Ovary (tissue), 9 donors: ENCODE data around the gene IRF1. TPM values are rescaled to one million over a fixed set of nuclear protein-coding genes. Genes with fewer than 3 reads are reported as not detected.

Experiments
- DNase-seq, 5 donors: peaks; one replicate each; pipeline ENCODE4 v3.0.0-alpha.2; 2019 to 2020
- H3K27ac ChIP-seq, 2 donors: fragments of 200-600 bp; one replicate each; pipeline versions ENCODE4 v1.5.1 to v1.8.0; 2019 to 2022
- H3K27me3 ChIP-seq: fragments of 200-600 bp; one replicate; pipeline ENCODE4 v1.8.0; 2022
- H3K36me3 ChIP-seq: fragments of 200-600 bp; sonication (generic); one replicate; pipeline ENCODE4 v1.5.1; 2019
- H3K4me1 ChIP-seq: one replicate; pipeline ENCODE4 v1.8.1; 2013; ENCODE audit warnings: mild to moderate bottlenecking, moderate library complexity; ENCODE audit not compliant: insufficient read depth
- H3K4me3 ChIP-seq: fragments of 200-600 bp; sonication (generic); one replicate; pipeline ENCODE4 v1.5.1; 2017
- H3K9me3 ChIP-seq, 2 donors: fragments of 200-600 bp in 1 of 2; sonication (generic) in 1 of 2; one replicate each; pipeline versions ENCODE4 v1.5.1 to v1.8.1; 2013 to 2019; ENCODE audit warnings: mild to moderate bottlenecking in 1 of 2, moderate library complexity in 1 of 2
- EP300 ChIP-seq: sonication (generic); formaldehyde crosslinking; IDR thresholded peaks from one replicate; pipeline ENCODE4 v1.6.1; 2017; ENCODE audit warnings: antibody characterized with exemption
- POLR2A ChIP-seq: fragments of 450-650 bp; IDR thresholded peaks from one replicate; pipeline ENCODE4 v1.6.1; 2017; ENCODE audit warnings: antibody characterized with exemption, mild to moderate bottlenecking, moderate library complexity
- WGBS, 3 donors: extraction: QIAGEN DNeasy Blood & Tissue Kit in 1 of 3; methylation state at CpG; one replicate each; pipeline versions ENCODE4 v1.1.5 to v1.1.7; 2013 to 2017; 5-methylcytosine and 5-hydroxymethylcytosine counted together
- intact Hi-C, 4 donors: fragments of 100-400 bp; cut with DNase I; formaldehyde crosslinking; loops; one replicate each; pipeline versions ENCODE4 v1.11.0 to v1.15.1; 2022 to 2023
- polyA plus RNA-seq, 2 donors: library from polyadenylated mRNA; stranded (reverse); fragments of 200-250 nt in 1 of 2; fragments of 350-450 nt in 1 of 2; fragmentation: Illumina TruSeq in 1 of 2; extraction: RNeasy Lipid Tissue Mini Kit (QIAGEN cat#74804) in 1 of 2; gene quantifications; one replicate each; pipeline ENCODE4 v1.2.3, GENCODE V29; 2013 to 2014
- total RNA-seq, 7 donors: library from RNA; depleted of rRNA in 2 of 7; stranded (reverse); fragments of >200 nt in 2 of 7; fragmentation: NEBNext Ultra II Directional in 3 of 7; extraction: Animal tissue kit (Norgen Biotek cat#: 25700) in 3 of 7; gene quantifications; one replicate each; pipeline versions ENCODE4 v1.1.0 to v1.2.4, GENCODE V29; 2016 to 2023
- TF ChIP-seq, protein P1 (sequence below), 3 donors: fragments of 450-650 bp in 2 of 3; fragments of 200-600 bp in 1 of 3; IDR thresholded peaks; one replicate each; pipeline versions ENCODE4 v1.5.1 to v1.8.0; 2016 to 2022; ENCODE audit warnings: antibody characterized with exemption in 3 of 3, mild to moderate bottlenecking in 1 of 3
- donor health status: DM: no; HTN: no; CAD: no; lungs with moderate emphysema.
- donor health status: DM: no; HTN: no; CAD: no.
- donor health status: Bipolar disorder and iron deficiency.
- donor health status: DM: yes; HTN: yes; CAD: no.
- donor health status: DM: no; HTN: no; CAD: no.
- donor health status: DM: yes; HTN: yes; CAD: no.

Gene IRF1
- total and polyA plus RNA-seq, 9 donors, result 17.3 to 126 (median 26.7) TPM

DNA sequence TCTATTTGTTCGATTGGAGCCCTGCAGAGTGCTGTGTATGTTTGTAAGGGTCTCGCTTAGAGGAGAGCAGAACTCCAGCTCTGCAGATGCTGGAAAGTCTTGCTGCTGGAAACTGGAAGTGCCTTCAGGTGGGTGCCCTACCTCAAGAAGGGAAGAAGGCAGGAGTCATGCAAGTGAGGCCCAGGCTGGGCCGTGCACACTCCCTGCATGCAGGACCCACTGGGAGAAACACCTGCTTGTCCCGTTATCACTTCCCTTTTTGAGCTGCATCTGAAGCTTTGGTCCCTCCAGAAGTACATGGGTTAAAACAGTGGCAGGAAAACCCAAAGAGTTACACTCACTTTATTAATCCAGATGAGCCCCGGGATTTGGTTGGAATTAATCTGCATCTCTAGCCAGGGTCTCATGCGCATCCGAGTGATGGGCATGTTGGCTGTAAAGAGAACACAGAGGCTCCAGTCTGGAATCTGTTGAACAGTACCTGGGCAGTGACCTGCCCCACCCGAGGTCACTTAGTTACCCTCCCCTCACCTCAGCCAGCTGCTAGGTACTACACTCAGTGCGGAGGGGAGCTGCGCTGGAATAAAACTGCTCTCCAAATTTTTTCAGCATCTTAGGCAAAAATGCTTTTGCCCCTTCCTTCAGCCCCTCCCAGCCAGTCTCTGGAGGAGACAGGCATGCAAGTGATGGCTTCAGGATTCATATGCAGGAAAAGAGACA, 1.4 kb downstream of the IRF1 start:
- Histone ChIP-seq H3K9me3 (no peaks in the 10 kb centered on the region), H3K4me1 (peaks cover 13% of the 10 kb centered on the region), H3K27me3 (no peaks in the 10 kb centered on the region), H3K36me3 (no peaks in the 10 kb centered on the region), H3K4me3 (peak overlapping the region; percentile 93), H3K27ac (peak overlapping the region in 1 of 2 donors; percentile 95)
- TF ChIP-seq EP300 (no peak), POLR2A (no peak)
- TF ChIP-seq, protein P1, sequence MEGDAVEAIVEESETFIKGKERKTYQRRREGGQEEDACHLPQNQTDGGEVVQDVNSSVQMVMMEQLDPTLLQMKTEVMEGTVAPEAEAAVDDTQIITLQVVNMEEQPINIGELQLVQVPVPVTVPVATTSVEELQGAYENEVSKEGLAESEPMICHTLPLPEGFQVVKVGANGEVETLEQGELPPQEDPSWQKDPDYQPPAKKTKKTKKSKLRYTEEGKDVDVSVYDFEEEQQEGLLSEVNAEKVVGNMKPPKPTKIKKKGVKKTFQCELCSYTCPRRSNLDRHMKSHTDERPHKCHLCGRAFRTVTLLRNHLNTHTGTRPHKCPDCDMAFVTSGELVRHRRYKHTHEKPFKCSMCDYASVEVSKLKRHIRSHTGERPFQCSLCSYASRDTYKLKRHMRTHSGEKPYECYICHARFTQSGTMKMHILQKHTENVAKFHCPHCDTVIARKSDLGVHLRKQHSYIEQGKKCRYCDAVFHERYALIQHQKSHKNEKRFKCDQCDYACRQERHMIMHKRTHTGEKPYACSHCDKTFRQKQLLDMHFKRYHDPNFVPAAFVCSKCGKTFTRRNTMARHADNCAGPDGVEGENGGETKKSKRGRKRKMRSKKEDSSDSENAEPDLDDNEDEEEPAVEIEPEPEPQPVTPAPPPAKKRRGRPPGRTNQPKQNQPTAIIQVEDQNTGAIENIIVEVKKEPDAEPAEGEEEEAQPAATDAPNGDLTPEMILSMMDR (IDR thresholded peaks at IDR 0.05), result no peak
- whole genome bisulfite sequencing, 3 donors, result 31 to 33% (median 31%) methylated on average over 10 of the region's 10 CpGs
- DNase-seq, result peak in 3 of 5 donors; percentile 19 to 34 (median 31)
- intact Hi-C loops, result loop anchor here in 1 of 4 donors (5.0 kb wide), 1 partner anchor 67 kb away; no protein-coding TSS in a partner anchor

DNA sequence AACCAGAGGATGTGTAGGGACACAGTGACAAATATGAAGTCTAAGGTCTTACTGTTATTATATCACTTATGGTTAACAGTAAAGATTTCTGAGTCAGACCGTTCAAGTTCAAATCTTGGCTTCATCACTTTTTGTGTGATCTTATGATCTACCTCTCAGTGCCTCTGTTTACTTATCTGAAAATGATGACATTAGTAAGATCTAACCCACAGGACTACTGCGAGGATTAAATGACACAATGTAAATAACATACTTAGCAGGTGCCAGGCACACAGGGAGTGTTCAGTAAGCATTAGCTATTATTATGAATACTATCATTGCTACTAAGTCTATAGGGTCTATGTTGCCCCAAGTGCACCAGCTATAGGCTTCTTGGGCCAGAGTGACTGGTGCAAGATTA, 2.0 kb downstream of the IRF1 start:
- Histone ChIP-seq H3K36me3 (no peaks in the 10 kb centered on the region), H3K9me3 (no peaks in the 10 kb centered on the region), H3K4me1 (peaks cover 13% of the 10 kb centered on the region), H3K27me3 (no peaks in the 10 kb centered on the region), H3K4me3 (no peak overlapping the region), H3K27ac (no peak overlapping the region)
- DNase-seq, result no peak
- 66 to 75% (median 73%) methylated on average over 2 of the region's 2 CpGs for WGBS, 3 donors
- intact Hi-C loops, result loop anchor here in 1 of 4 donors (5.0 kb wide), 1 partner anchor 66 kb away; no protein-coding TSS in a partner anchor
- TF ChIP-seq POLR2A, result no peak
- TF ChIP-seq, protein P1 (IDR thresholded peaks at IDR 0.05), result no peak
- TF ChIP-seq EP300, result no peak

DNA sequence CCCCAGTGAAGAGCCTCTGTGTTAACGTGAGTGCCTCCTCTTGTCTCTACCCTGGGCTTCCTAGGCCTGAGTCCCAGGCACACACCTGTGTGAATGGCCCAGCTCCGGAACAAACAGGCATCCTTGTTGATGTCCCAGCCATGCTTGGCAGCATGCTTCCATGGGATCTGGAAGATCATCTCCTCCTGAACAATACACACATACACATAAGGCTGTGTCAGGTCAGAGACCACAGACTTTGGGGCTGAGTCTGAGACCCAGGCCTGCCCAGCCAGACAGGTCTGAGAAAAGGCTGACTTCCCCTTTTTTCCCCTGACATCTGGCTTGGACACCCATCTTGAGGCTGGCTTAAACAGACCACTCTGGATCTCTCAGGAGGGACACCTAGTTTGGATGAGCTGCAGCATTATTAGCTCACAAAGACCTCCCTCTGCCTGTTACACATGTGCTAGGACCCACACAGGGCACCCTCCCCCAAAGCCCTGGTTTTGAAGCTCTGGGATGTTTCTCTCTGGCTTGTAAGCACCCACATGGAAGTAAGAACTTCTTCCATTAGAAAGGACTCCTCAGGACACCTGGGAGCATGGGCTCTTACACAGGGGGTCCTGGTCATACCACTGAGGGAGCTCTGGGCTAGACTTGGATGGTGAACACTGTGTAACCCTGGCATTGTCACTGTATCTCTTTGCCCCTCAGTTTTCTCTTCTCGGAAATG, 2.6 kb downstream of the IRF1 start:
- Histone ChIP-seq H3K36me3 (no peaks in the 10 kb centered on the region), H3K4me3 (no peak overlapping the region), H3K27me3 (no peaks in the 10 kb centered on the region), H3K9me3 (no peaks in the 10 kb centered on the region), H3K27ac (no peak overlapping the region), H3K4me1 (peaks cover 13% of the 10 kb centered on the region)
- intact Hi-C loops, result loop anchor here in 1 of 4 donors (5.0 kb wide), 1 partner anchor 66 kb away; no protein-coding TSS in a partner anchor
- DNase-seq, result peak in 3 of 5 donors; percentile 11 to 14 (median 12)
- WGBS, 3 donors, result 54 to 77% (median 65%) methylated on average over 3 of the region's 3 CpGs
- TF ChIP-seq EP300 (no peak), POLR2A (no peak)
- TF ChIP-seq, protein P1 (IDR thresholded peaks at IDR 0.05), result no peak

DNA sequence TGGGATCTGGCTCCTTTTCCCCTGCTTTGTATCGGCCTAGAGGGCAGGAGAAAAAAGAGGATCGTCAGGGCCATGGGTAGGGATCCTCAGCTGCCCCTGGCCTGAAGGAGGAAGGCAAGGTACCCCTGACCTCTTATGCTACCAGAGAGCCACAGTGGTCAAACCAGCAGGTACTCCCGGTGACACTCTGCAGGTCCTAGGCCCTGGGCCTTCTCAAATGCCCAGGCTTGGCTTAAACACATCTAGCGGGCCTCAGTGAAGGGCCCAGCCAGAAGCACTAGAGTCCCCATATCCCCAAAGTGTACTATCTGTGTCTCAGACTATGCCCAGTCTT, 3.5 kb downstream of the IRF1 start:
- H3K36me3 ChIP-seq, result no peaks in the 10 kb centered on the region
- TF ChIP-seq EP300, result no peak
- TF ChIP-seq, protein P1 (IDR thresholded peaks at IDR 0.05), result no peak
- TF ChIP-seq POLR2A, result no peak
- intact Hi-C loops, result loop anchor here in 1 of 4 donors (5.0 kb wide), 1 partner anchor 65 kb away; no protein-coding TSS in a partner anchor
- H3K4me1 ChIP-seq, result peaks cover 13% of the 10 kb centered on the region
- no peaks in the 10 kb centered on the region for H3K9me3 ChIP-seq
- peak in 2 of 5 donors; percentile 11 to 13 for DNase-seq
- no peak overlapping the region for H3K27ac ChIP-seq
- no peak overlapping the region for H3K4me3 ChIP-seq
- no peaks in the 10 kb centered on the region for H3K27me3 ChIP-seq
- 65 to 78% (median 67%) methylated on average over 4 of the region's 4 CpGs for WGBS, 3 donors
